Psoas muscle (tissue), 8 donors: ENCODE results near the gene LDLRAD4. TPM values are rescaled to one million over a fixed set of nuclear protein-coding genes. Genes with fewer than 3 reads are reported as not detected.

Experiments used
- ATAC-seq, 4 donors: fragments of 200-7000 bp; cut with Tn5 transposase; one replicate each; pipeline ENCODE4 v1.9.1; 2020; ENCODE audit warnings: moderate library complexity in 3 of 4, mild to moderate bottlenecking in 2 of 4
- DNase-seq, 2 donors: peaks; one replicate each; pipeline ENCODE4 v3.0.0-alpha.2; 2020
- H3K27ac ChIP-seq: fragments of 200-600 bp; one replicate; pipeline ENCODE4 v1.8.0; 2022
- H3K27me3 ChIP-seq, 3 donors: fragments of 200-600 bp in 1 of 3; one replicate each; pipeline versions ENCODE4 v1.6.1 to v1.8.0; 2013 to 2022; ENCODE audit warnings: low read length in 2 of 3, mild to moderate bottlenecking in 2 of 3, moderate library complexity in 1 of 3; ENCODE audit not compliant: insufficient read depth in 3 of 3
- H3K36me3 ChIP-seq, 2 donors: fragments of 200-600 bp in 1 of 2; one replicate each; pipeline versions ENCODE4 v1.6.1 to v1.8.0; 2013 to 2022; ENCODE audit warnings: low read depth in 1 of 2, mild to moderate bottlenecking in 1 of 2, moderate library complexity in 1 of 2; ENCODE audit not compliant: insufficient read depth in 1 of 2
- H3K4me1 ChIP-seq: fragments of 200-600 bp; one replicate; pipeline ENCODE4 v1.8.0; 2022
- H3K4me3 ChIP-seq: fragments of 200-600 bp; one replicate; pipeline ENCODE4 v1.8.0; 2022; ENCODE audit warnings: mild to moderate bottlenecking
- H3K9me3 ChIP-seq: fragments of 200-600 bp; one replicate; pipeline ENCODE4 v1.8.0; 2022
- WGBS, 3 donors: extraction: QIAGEN DNeasy Blood & Tissue Kit; methylation state at CpG; one replicate each; pipeline versions ENCODE4 v1.1.6 to v1.1.7; 2013; 5-methylcytosine and 5-hydroxymethylcytosine counted together
- intact Hi-C, 2 donors: fragments of 100-400 bp; cut with DNase I; formaldehyde crosslinking; loops; one replicate each; pipeline versions ENCODE4 v1.11.0 to v1.14.2; 2022
- polyA plus RNA-seq, 3 donors: library from polyadenylated mRNA; stranded (reverse); fragments of 200-250 nt; gene quantifications; one replicate each; pipeline ENCODE4 v1.2.3, GENCODE V29; 2013
- total RNA-seq, 4 donors: library from RNA; stranded (reverse); fragmentation: NEBNext Ultra II Directional in 2 of 4; extraction: Animal tissue kit (Norgen Biotek cat#: 25700) in 2 of 4; gene quantifications; one replicate each; pipeline versions ENCODE4 v1.2.1 to v1.2.4, GENCODE V29; 2021 to 2023
- TF ChIP-seq, protein P1 (sequence below): fragments of 200-600 bp; IDR thresholded peaks from one replicate; pipeline ENCODE4 v1.8.0; 2022; ENCODE audit warnings: antibody characterized with exemption
- donor health status: healthy with polysubstance abuse.
- donor health status: DM: no; HTN: no; CAD: no; lungs with moderate emphysema.
- donor health status: Bipolar disorder and iron deficiency.
- donor health status: healthy.
- donor health status: DM: yes; HTN: yes; CAD: no.
- donor health status: DM: no; HTN: no; CAD: no.
- donor health status: DM: no; HTN: no; CAD: no.
- donor health status: DM: yes; HTN: yes; CAD: no.

Gene LDLRAD4
- total and polyA plus RNA-seq, 7 donors = 1.8 to 13.9 (median 3.8) TPM

DNA sequence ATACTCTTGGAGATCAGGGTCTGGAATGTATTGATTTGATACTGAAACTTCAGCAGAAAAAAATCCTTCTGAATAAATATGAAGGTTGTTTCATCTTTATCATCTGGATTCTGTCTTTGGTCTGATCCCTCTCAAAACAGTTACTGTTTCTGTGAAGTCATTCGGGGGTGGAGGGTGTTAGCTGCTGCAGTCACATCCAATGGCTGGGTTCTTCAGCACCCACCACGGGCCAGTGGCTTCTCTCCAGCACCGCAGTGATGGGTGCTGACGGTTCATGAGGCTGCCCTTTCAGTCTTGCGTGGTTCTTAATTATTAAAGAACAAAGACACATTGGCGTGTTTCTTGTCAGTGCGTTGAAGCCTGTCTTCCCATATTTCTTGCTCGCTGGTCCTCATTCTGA lies 148.0 kb downstream of the LDLRAD4 start:
- WGBS, 3 donors = 86 to 89% (median 87%) methylated on average over 8 of the region's 8 CpGs
- Histone ChIP-seq H3K27ac (no peak overlapping the region), H3K4me3 (no peak overlapping the region), H3K36me3 (no peaks in the 10 kb centered on the region), H3K9me3 (no peaks in the 10 kb centered on the region), H3K27me3 (no peaks in the 10 kb centered on the region), H3K4me1 (no peaks in the 10 kb centered on the region)
- TF ChIP-seq, protein P1, sequence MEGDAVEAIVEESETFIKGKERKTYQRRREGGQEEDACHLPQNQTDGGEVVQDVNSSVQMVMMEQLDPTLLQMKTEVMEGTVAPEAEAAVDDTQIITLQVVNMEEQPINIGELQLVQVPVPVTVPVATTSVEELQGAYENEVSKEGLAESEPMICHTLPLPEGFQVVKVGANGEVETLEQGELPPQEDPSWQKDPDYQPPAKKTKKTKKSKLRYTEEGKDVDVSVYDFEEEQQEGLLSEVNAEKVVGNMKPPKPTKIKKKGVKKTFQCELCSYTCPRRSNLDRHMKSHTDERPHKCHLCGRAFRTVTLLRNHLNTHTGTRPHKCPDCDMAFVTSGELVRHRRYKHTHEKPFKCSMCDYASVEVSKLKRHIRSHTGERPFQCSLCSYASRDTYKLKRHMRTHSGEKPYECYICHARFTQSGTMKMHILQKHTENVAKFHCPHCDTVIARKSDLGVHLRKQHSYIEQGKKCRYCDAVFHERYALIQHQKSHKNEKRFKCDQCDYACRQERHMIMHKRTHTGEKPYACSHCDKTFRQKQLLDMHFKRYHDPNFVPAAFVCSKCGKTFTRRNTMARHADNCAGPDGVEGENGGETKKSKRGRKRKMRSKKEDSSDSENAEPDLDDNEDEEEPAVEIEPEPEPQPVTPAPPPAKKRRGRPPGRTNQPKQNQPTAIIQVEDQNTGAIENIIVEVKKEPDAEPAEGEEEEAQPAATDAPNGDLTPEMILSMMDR = no peak
- intact Hi-C loops = loop anchor here in 1 of 2 donors (10.0 kb wide), 1 partner anchor 52 kb away; no protein-coding TSS in a partner anchor
- ATAC-seq = no peak
- DNase-seq = no peak

DNA sequence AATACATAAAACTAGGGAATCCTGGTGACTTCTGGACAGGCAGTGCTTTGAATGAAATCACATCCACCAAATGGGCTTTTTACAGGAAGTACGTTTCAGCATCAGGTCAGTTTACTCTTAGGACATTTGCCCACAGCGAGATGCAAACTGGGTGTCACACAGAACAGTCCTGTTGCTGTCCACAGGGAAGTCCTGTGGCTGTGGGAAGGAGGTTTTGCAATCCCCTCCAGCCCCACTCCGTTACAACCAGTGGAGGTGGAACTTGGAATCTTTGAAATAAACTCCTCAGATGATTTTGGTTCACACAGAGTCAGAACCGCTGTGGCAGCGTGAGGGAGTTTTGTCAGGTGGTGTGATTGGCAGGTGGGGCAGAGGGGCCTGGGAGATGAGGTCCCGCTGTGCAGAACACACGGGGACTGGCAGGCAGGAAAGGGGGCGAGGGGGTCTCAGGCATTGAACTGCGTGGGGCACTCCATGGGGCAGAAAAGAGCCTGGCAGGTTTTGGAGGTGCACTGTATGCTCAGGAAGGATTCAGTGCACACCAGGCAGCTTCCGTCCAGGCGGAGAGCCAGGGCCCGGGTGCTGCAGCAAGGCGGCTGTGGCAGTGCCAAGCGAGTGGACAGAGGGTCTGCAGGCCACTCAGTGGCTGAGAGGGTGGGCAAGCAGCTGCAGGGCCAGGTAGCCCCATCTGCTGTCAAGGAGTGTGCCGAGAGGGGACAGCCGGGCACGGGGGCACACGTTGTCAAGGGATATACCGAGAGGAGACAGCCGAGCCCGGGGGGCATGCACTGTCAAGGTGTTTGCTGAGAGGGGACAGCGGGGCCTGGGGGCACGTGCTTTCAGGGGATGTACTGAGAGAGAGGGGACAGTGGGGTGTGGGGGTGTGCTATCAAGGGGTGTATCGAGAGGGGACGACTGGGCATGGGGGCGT lies 148.7 kb downstream of the LDLRAD4 start:
- Histone ChIP-seq H3K27ac (no peak overlapping the region), H3K4me1 (no peaks in the 10 kb centered on the region), H3K36me3 (no peaks in the 10 kb centered on the region), H3K4me3 (no peak overlapping the region), H3K9me3 (no peaks in the 10 kb centered on the region), H3K27me3 (no peaks in the 10 kb centered on the region)
- no peak for ATAC-seq
- 86 to 90% (median 88%) methylated on average over 26 of the region's 26 CpGs for WGBS, 3 donors
- DNase-seq = no peak
- TF ChIP-seq, protein P1 = no peak
- intact Hi-C loops = loop anchor here in 1 of 2 donors (10.0 kb wide), 1 partner anchor 52 kb away; no protein-coding TSS in a partner anchor

DNA sequence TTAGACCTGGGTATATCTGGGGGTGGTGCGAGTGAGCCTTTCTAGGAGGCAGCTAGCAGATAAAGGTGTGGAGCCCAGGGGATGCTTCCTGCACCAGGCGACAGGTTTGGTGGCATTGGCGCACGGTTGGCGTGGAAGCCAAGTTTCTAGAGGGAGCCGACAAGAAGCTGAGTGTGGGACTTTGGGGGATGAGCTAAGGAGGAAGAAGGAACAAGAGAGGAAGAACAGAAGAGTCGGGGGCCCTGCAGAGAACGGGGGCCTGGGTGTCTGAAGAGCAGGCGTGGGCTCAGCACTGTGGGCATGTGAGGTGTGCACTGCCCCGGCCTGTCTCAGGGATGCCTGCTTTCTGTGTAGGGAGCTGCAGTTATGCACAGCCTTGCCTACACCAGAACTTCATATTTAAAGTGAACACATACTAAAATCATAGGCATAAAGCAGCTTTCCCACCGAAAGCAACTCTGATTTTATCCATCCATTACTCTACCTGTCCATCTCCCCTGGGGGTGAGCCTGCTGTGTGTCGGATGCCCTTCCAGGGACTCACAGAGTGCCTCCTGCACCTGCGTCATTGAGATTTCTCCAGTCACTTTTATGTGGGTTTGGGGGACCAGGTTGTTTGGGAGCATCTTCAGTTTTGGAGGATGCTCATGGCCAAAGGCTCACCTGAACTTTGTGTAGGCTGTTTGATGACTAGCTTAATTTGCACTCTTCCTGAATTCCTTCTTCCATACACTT lies 149.7 kb downstream of the LDLRAD4 start:
- no peaks in the 10 kb centered on the region for H3K9me3 ChIP-seq
- H3K4me1 ChIP-seq = no peaks in the 10 kb centered on the region
- ATAC-seq = no peak
- no peaks in the 10 kb centered on the region for H3K27me3 ChIP-seq
- H3K27ac ChIP-seq = no peak overlapping the region
- no peak for DNase-seq
- H3K36me3 ChIP-seq = no peaks in the 10 kb centered on the region
- intact Hi-C loops = loop anchor here in 1 of 2 donors (10.0 kb wide), 1 partner anchor 53 kb away; no protein-coding TSS in a partner anchor
- WGBS, 3 donors = 93 to 97% (median 93%) methylated on average over 13 of the region's 13 CpGs
- H3K4me3 ChIP-seq = no peak overlapping the region
- TF ChIP-seq, protein P1 = no peak

DNA sequence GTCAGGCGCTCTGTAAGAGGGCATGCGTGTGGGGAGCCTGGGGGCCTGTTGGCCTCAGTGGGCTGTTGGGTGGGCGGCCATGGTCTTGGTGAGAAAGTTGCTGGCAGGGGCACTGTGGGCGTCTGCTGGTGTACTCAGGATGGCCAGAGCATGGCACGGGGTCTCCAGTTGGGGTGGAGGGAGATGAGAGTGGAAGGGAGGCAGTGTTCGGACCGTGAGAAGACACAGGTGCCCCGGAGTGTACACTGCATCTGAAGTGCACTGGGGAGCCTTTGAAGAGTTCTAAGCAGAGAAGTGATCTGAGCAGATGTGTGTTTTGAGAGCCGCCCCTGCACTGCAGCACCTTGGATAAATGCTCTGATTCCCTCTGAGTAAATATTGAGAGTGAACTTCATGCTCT lies 150.8 kb downstream of the LDLRAD4 start:
- no peak for DNase-seq
- Histone ChIP-seq H3K36me3 (no peaks in the 10 kb centered on the region), H3K4me1 (no peaks in the 10 kb centered on the region), H3K4me3 (no peak overlapping the region), H3K9me3 (no peaks in the 10 kb centered on the region), H3K27me3 (no peaks in the 10 kb centered on the region), H3K27ac (no peak overlapping the region)
- ATAC-seq = no peak
- intact Hi-C loops = loop anchor here in 1 of 2 donors (10.0 kb wide), 1 partner anchor 55 kb away; no protein-coding TSS in a partner anchor
- TF ChIP-seq, protein P1 = no peak
- WGBS, 3 donors = 86 to 89% (median 89%) methylated on average over 9 of the region's 9 CpGs
